ENCODE data around the gene CERCAM.

CERCAM gene

DNA sequence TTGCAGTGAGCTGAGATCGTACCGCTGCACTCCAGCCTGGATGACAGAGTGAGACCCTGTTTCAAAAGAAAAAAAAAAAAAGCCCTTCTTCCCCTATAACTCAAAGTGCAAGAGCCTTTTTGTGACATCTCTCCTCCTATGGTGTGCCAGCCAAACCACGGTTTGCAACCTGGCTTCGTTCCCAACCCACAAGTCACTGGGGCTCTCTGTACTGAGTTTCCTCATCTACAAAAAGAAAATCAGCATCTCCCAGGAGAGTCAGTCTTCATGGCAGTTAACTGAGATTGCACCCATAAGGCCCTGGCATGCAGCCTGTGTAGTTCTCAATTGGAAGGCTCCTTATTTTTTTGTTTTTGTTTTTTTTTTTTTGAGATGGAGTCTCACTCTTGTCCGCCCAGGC is 49.9 kb downstream of the CERCAM start:
- no peak overlapping the region for H3K4me3 ChIP-seq (ENCODE audit: low read length)

GRCh38 chr9:128473104-128473503 is 52.4 kb downstream of the CERCAM start:
- DNase-seq (ENCODE audit: low read depth), result no peak
- TF ChIP-seq CTCF (conservative IDR thresholded peaks at IDR 0.05; ENCODE audit: low read depth, low read length), result no peak
- H3K4me3 ChIP-seq (ENCODE audit: low read length), result no peak overlapping the region

More for the DNA sequence above, 49.9 kb downstream of the CERCAM start:
- TF ChIP-seq CTCF (conservative IDR thresholded peaks at IDR 0.05; ENCODE audit: low read depth, low read length), result no peak
- no peak for DNase-seq (ENCODE audit: low read depth)

- no peak for DNase-seq (ENCODE audit: low read depth)
- TF ChIP-seq CTCF (conservative IDR thresholded peaks at IDR 0.05; ENCODE audit: low read depth, low read length), result no peak
- H3K4me3 ChIP-seq (ENCODE audit: low read length), result no peak overlapping the region
These were observed 55.2 kb downstream of the CERCAM start for GRCh38 chr9:128475867-128476266.

GRCh38 chr9:128479262-128479661 is 58.6 kb downstream of the CERCAM start:
- no peak for TF ChIP-seq CTCF (conservative IDR thresholded peaks at IDR 0.05; ENCODE audit: low read depth, low read length)
- no peak for DNase-seq (ENCODE audit: low read depth)
- H3K4me3 ChIP-seq (ENCODE audit: low read length), result no peak overlapping the region

GRCh38 chr9:128481561-128481960 is 60.9 kb downstream of the CERCAM start:
- H3K4me3 ChIP-seq (ENCODE audit: low read length), result no peak overlapping the region
- no peak for DNase-seq (ENCODE audit: low read depth)
- no peak for TF ChIP-seq CTCF (conservative IDR thresholded peaks at IDR 0.05; ENCODE audit: low read depth, low read length)

GRCh38 chr9:128482186-128482585 is 61.5 kb downstream of the CERCAM start:
- no peak for TF ChIP-seq CTCF (conservative IDR thresholded peaks at IDR 0.05; ENCODE audit: low read depth, low read length)
- no peak for DNase-seq (ENCODE audit: low read depth)
- no peak overlapping the region for H3K4me3 ChIP-seq (ENCODE audit: low read length)

DNA sequence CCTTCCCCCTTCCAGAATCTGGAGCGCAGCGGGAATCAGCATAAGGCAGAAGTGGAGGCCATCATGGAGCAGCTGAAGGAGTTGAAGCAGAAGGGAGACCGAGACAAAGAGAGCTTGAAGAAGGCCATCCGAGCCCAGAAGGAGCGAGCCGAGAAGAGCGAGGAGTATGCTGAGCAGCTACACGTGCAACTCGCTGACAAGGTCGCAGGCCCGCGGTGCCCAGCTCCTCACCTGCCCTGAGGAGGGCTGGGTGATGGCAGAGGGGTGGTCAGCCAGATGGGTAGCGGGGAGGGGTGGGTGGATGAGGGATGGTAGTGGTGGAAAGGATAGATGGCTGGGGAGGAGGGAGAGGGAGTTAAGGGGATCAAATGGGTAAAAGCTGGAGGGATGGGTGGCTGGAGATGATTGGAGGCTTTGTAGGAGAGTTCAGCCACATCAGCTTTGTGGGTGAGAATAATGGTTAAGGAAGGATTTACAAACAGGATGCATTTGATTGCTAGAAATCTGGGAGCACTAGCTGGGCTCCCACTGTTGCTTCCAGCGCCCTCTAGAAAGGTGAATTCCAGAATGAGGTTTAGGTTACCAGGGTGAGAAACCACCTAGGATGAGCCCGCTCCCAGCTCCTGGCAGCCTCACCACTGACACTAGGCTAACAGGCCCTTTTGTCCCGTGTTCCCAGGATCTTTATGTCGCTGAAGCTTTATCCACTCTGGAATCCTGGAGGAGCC is 64.2 kb downstream of the CERCAM start:
- H3K4me3 ChIP-seq (ENCODE audit: low read length), result no peak overlapping the region
- no peak for TF ChIP-seq CTCF (conservative IDR thresholded peaks at IDR 0.05; ENCODE audit: low read depth, low read length)

More for the DNA sequence above, 64.2 kb downstream of the CERCAM start:
- no peak for DNase-seq (ENCODE audit: low read depth)
